Loucy (cell line): ENCODE results near the gene MCM5.

Experiments used
- H2AFZ ChIP-seq: fragments of 200-600 bp; sonication (generic); 2 replicates; pipeline ENCODE4 v1.6.0; 2016; ENCODE audit warnings: antibody characterized with exemption, mild to moderate bottlenecking, low read length, moderate library complexity
- H3F3A ChIP-seq: fragments of 200-600 bp; 2 replicates; pipeline ENCODE4 v1.6.0; 2016; ENCODE audit warnings: antibody characterized with exemption, low read depth, mild to moderate bottlenecking
- H3K27me3 ChIP-seq: fragments of 200-600 bp; sonication (generic); 2 replicates; pipeline ENCODE4 v1.6.1; 2014; ENCODE audit warnings: low read length, mild to moderate bottlenecking; ENCODE audit not compliant: insufficient read depth, poor library complexity, severe bottlenecking
- H3K36me3 ChIP-seq: fragments of 200-600 bp; sonication (generic); 2 replicates; pipeline ENCODE4 v1.6.1; 2016; ENCODE audit warnings: low read length; ENCODE audit not compliant: insufficient read depth
- H3K4me1 ChIP-seq: fragments of 200-600 bp; sonication (generic); 2 replicates; pipeline ENCODE4 v1.5.1; 2014; ENCODE audit warnings: low read length, mild to moderate bottlenecking; ENCODE audit not compliant: insufficient read depth, poor library complexity, severe bottlenecking
- H3K4me2 ChIP-seq: fragments of 200-600 bp; sonication (generic); 2 replicates; pipeline ENCODE4 v1.6.0; 2014; ENCODE audit warnings: antibody characterized with exemption, low read length, low read depth, mild to moderate bottlenecking; ENCODE audit not compliant: poor library complexity, severe bottlenecking
- H3K4me3 ChIP-seq: fragments of 200-600 bp; sonication (generic); 2 replicates; pipeline ENCODE4 v1.5.1; 2014; ENCODE audit warnings: low read length, mild to moderate bottlenecking, mixed read lengths; ENCODE audit not compliant: poor library complexity, severe bottlenecking
- H3K79me2 ChIP-seq: fragments of 200-600 bp; sonication (generic); 2 replicates; pipeline ENCODE4 v1.6.1; 2014; ENCODE audit warnings: low read length; ENCODE audit not compliant: insufficient read depth
- H3K9ac ChIP-seq: fragments of 200-600 bp; sonication (generic); 2 replicates; pipeline ENCODE4 v1.6.0; 2014; ENCODE audit warnings: mild to moderate bottlenecking, low read depth, low read length, moderate library complexity; ENCODE audit not compliant: poor library complexity, severe bottlenecking
- H3K9me2 ChIP-seq: fragments of 200-600 bp; sonication (generic); replicated peaks from 2 replicates; pipeline ENCODE4 v1.6.1; 2016; ENCODE audit warnings: low read depth, low read length, mixed read lengths
- H3K9me3 ChIP-seq: fragments of 200-600 bp; sonication (generic); 2 replicates; pipeline ENCODE4 v1.6.1; 2014; ENCODE audit warnings: mild to moderate bottlenecking, antibody characterized with exemption, low read length, low read depth; ENCODE audit not compliant: insufficient read depth
- H4K20me1 ChIP-seq: fragments of 200-600 bp; sonication (generic); 2 replicates; pipeline ENCODE4 v1.6.0; 2014; ENCODE audit warnings: antibody characterized with exemption, low read length, mild to moderate bottlenecking; ENCODE audit not compliant: insufficient read depth, poor library complexity, severe bottlenecking
- CTCF ChIP-seq: fragments of 200-600 bp; sonication (generic); conservative IDR thresholded peaks from 2 replicates; pipeline ENCODE4 v1.5.1; 2014; ENCODE audit warnings: mild to moderate bottlenecking, antibody characterized with exemption, low read length
- EZH2phosphoT487 ChIP-seq: fragments of 200-600 bp; IDR thresholded peaks from 2 replicates; pipeline ENCODE4 v1.6.1; 2018; ENCODE audit warnings: antibody characterized with exemption, mild to moderate bottlenecking, moderate library complexity, borderline replicate concordance

MCM5 gene

GRCh38 chr22:35417606-35418005, 17.7 kb downstream of the MCM5 start:
- Histone ChIP-seq H3K27me3 (no peaks in the 10 kb centered on the region), H3K36me3 (peaks cover 93% of the 10 kb centered on the region; the same call in 1 of the 2 replicates), H3K4me3 (no peak overlapping the region), H3K9me2 (no peaks in the 10 kb centered on the region), H3F3A (no peaks in the 10 kb centered on the region), H2AFZ (no peak overlapping the region), H4K20me1 (peaks cover 3% of the 10 kb centered on the region), H3K9me3 (no peaks in the 10 kb centered on the region), H3K79me2 (peaks cover 2% of the 10 kb centered on the region; the same call in 1 of the 2 replicates), H3K9ac (no peak overlapping the region), H3K4me1 (no peaks in the 10 kb centered on the region), H3K4me2 (no peak overlapping the region)
- no peak for TF ChIP-seq CTCF
- TF ChIP-seq EZH2phosphoT487: no peak

- no peaks in the 10 kb centered on the region for H3K4me1 ChIP-seq
- H3K9ac ChIP-seq: no peak overlapping the region
- H3K36me3 ChIP-seq: peaks cover 95% of the 10 kb centered on the region; the same call in 1 of the 2 replicates
- H3K79me2 ChIP-seq: no peaks in the 10 kb centered on the region; the same call in 1 of the 2 replicates
- H3F3A ChIP-seq: no peaks in the 10 kb centered on the region
- H3K27me3 ChIP-seq: no peaks in the 10 kb centered on the region
- no peaks in the 10 kb centered on the region for H3K9me2 ChIP-seq
- no peak overlapping the region for H3K4me2 ChIP-seq
- TF ChIP-seq EZH2phosphoT487 (no peak), CTCF (no peak)
- no peak overlapping the region for H2AFZ ChIP-seq
- H3K4me3 ChIP-seq: no peak overlapping the region
- H4K20me1 ChIP-seq: peaks cover 3% of the 10 kb centered on the region
- no peaks in the 10 kb centered on the region for H3K9me3 ChIP-seq
Observed at GRCh38 chr22:35418088-35418487, 18.1 kb downstream of the MCM5 start.

- Histone ChIP-seq H3K4me2 (no peak overlapping the region), H3K27me3 (no peaks in the 10 kb centered on the region), H3K9ac (no peak overlapping the region), H2AFZ (no peak overlapping the region), H3K4me3 (no peak overlapping the region), H3K36me3 (peaks cover 95% of the 10 kb centered on the region; the same call in 1 of the 2 replicates), H3K79me2 (no peaks in the 10 kb centered on the region; the same call in 1 of the 2 replicates), H3K4me1 (no peaks in the 10 kb centered on the region), H4K20me1 (peaks cover 3% of the 10 kb centered on the region), H3F3A (no peaks in the 10 kb centered on the region), H3K9me3 (no peaks in the 10 kb centered on the region), H3K9me2 (no peaks in the 10 kb centered on the region)
- TF ChIP-seq CTCF: no peak
- no peak for TF ChIP-seq EZH2phosphoT487
Observed at GRCh38 chr22:35418731-35419130, 18.8 kb downstream of the MCM5 start.
